HepG2 (cell line): ENCODE measurements around the gene EML2. TPM values are rescaled to one million over a fixed set of nuclear protein-coding genes. Genes with fewer than 3 reads are reported as not detected.

Experiments
- DZIP1 ChIP-seq: sonication (generic); formaldehyde crosslinking; IDR thresholded peaks from 2 replicates; pipeline ENCODE4 v1.5.0; 2020; ENCODE audit warnings: mild to moderate bottlenecking, missing genetic modification reagents
- KAT7 ChIP-seq: IDR thresholded peaks from 2 replicates; pipeline ENCODE4 v1.6.1; 2018; ENCODE audit warnings: borderline replicate concordance, missing compliant biosample characterization
- NCOR1 ChIP-seq: fragments of 200-600 bp; sonication (generic); IDR thresholded peaks from 2 replicates; pipeline ENCODE4 v1.7.0; 2017; ENCODE audit warnings: antibody characterized with exemption, low read length, borderline replicate concordance
- PATZ1 ChIP-seq: sonication (generic); formaldehyde crosslinking; IDR thresholded peaks from 2 replicates; pipeline ENCODE4 v1.4.0; 2020; ENCODE audit warnings: missing genetic modification reagents
- PAXIP1 ChIP-seq: sonication (generic); formaldehyde crosslinking; conservative IDR thresholded peaks from 2 replicates; pipeline ENCODE4 v1.4.0; 2020; ENCODE audit warnings: mild to moderate bottlenecking, missing genetic modification reagents, moderate library complexity
- PRDM10 ChIP-seq: sonication (generic); formaldehyde crosslinking; IDR thresholded peaks from 2 replicates; pipeline ENCODE4 v1.4.0; 2020; ENCODE audit warnings: low read depth, missing genetic modification reagents
- RBM22 ChIP-seq: fragments of 200-400 bp; formaldehyde crosslinking; optimal IDR thresholded peaks from 2 replicates; pipeline ENCODE3; 2017; ENCODE audit warnings: mild to moderate bottlenecking, low read length, moderate library complexity
- SMARCE1 ChIP-seq: fragments of 450-650 bp; IDR thresholded peaks from 2 replicates; pipeline ENCODE4 v1.6.1; 2017; ENCODE audit warnings: borderline replicate concordance
- ZNF253 ChIP-seq: sonication (generic); formaldehyde crosslinking; IDR thresholded peaks from 2 replicates; pipeline ENCODE4 v1.8.0; 2022; ENCODE audit warnings: mild to moderate bottlenecking, missing genetic modification reagents, borderline replicate concordance
- ZNF430 ChIP-seq: sonication (generic); formaldehyde crosslinking; IDR thresholded peaks from 2 replicates; pipeline ENCODE4 v1.9.0; 2021; ENCODE audit warnings: mild to moderate bottlenecking, missing genetic modification reagents
- ZNF547 ChIP-seq: sonication (generic); formaldehyde crosslinking; IDR thresholded peaks from 2 replicates; pipeline ENCODE4 v1.5.1; 2020; ENCODE audit warnings: mild to moderate bottlenecking, missing genetic modification reagents
- ZNF574 ChIP-seq: sonication (generic); formaldehyde crosslinking; IDR thresholded peaks from 2 replicates; pipeline ENCODE4 v1.4.0; 2020; ENCODE audit warnings: missing genetic modification reagents
- ZNF629 ChIP-seq: sonication (generic); formaldehyde crosslinking; conservative IDR thresholded peaks from 2 replicates; pipeline ENCODE4 v1.5.0; 2020; ENCODE audit warnings: missing genetic modification reagents
- ZNF776 ChIP-seq: sonication (generic); formaldehyde crosslinking; IDR thresholded peaks from 2 replicates; pipeline ENCODE4 v1.4.0; 2020; ENCODE audit warnings: mild to moderate bottlenecking, missing genetic modification reagents
- polyA plus RNA-seq, 8 experiments: library from polyadenylated mRNA; depleted of rRNA in 3 of 8; stranded (reverse) in 7 of 8; unstranded in 1 of 8; fragments of >200 nt; fragmentation: Illumina TruSeq in 4 of 8; extraction: Trizol in 4 of 8; gene quantifications; 2 replicates each; pipeline versions ENCODE4 v1.2.1 to v1.2.3, GENCODE V29; 2011 to 2016; ENCODE audit warnings: low read depth in 4 of 8, missing spikeins in 1 of 8, mixed read lengths in 1 of 8; ENCODE audit not compliant: insufficient read depth in 1 of 8
- total RNA-seq, 5 experiments: library from RNA; depleted of rRNA; stranded (reverse); fragments of >200 nt; fragmentation: Illumina TruSeq; extraction: Trizol; gene quantifications; 2 replicates each; pipeline ENCODE4 v1.2.3, GENCODE V29; 2016; ENCODE audit warnings: low read depth in 1 of 5

The EML2 gene
- total and polyA plus RNA-seq, 2 of the 13 experiments (the other 11 are each of a cell fraction or from before 2014, with no cell fraction given): 7.3 to 12.9 TPM

GRCh38 chr19:45657520-45658167 lies 18.4 kb upstream of the EML2 start (continued):
- TF ChIP-seq PRDM10 (CRISPR knock-in tag) (no peak), ZNF430 (no peak), RBM22 (no peak), PAXIP1 (CRISPR knock-in tag) (peak; percentile 87), ZNF253 (CRISPR knock-in tag) (no peak), PATZ1 (CRISPR knock-in tag) (peak; percentile 99), KAT7 (CRISPR knock-in tag) (no peak), ZNF629 (CRISPR knock-in tag) (no peak), ZNF547 (CRISPR knock-in tag) (no peak), ZNF776 (CRISPR knock-in tag) (no peak), DZIP1 (CRISPR knock-in tag) (no peak), NCOR1 (no peak), ZNF574 (0 out of 2 replicates have a peak, but pooled peaks have one; percentile 15), SMARCE1 (no peak)
